GM12878 (cell line): Measurements from ENCODE around the gene PTPRD. TPM values are rescaled to one million over a fixed set of nuclear protein-coding genes. Genes with fewer than 3 reads are reported as not detected.
"Not testable (repeated sequence)": the region's sequence is repeated elsewhere in the genome, so short reads cannot be mapped to it uniquely, and the experiment has no call there.

Experiments used
- ATAC-seq: fragments of 200-7000 bp; cut with Tn5 transposase; 3 replicates; pipeline ENCODE4 v1.9.1; 2020; ENCODE audit warnings: mild to moderate bottlenecking, moderate library complexity
- BruUV-seq: library from RNA; stranded (reverse); fragments of 400-500 nt; replicated peaks from 2 replicates; lab custom pipeline; 2021; lab: Mats Ljungman, UMichigan
- CTCF ChIA-PET: fragments of 300-600 bp; sonication (Branson Sonifier 250); formaldehyde crosslinking; extraction: SDS; loops from one replicate; lab custom pipeline; 2021; ENCODE audit warnings: inconsistent platforms; lab: Yijun Ruan, JAX
- POLR2A ChIA-PET: fragments of 350-600 bp; formaldehyde crosslinking; extraction: SDS; loops from one replicate; lab custom pipeline; 2021; ENCODE audit warnings: inconsistent platforms; lab: Charles Lee
- RAD21 ChIA-PET: fragments of 300-600 bp; sonication (Branson Sonifier 250); formaldehyde crosslinking; loops from one replicate; lab custom pipeline; 2023; ENCODE audit warnings: antibody characterized with exemption; ENCODE audit not compliant: unreplicated experiment; lab: Charles Lee
- SMC1A ChIA-PET: fragments of 300-600 bp; sonication (Branson Sonifier 250); formaldehyde crosslinking; loops from one replicate; lab custom pipeline; 2023; ENCODE audit not compliant: unreplicated experiment, uncharacterized antibody; lab: Charles Lee
- DNase-seq: peaks from one replicate; pipeline ENCODE4 v3.0.0-alpha.2; 2011; ENCODE audit warnings: low read depth, low spot score
- FAIRE-seq: peaks from 3 replicates; lab custom pipeline; 2011; peaks lifted over from hg19 to GRCh38; lab: Jason Lieb, UNC
- H2AFZ ChIP-seq: 2 replicates; pipeline ENCODE4 v1.6.0; 2011; ENCODE audit warnings: low read depth, low read length, control low read depth; ENCODE audit not compliant: control insufficient read depth
- H3K27ac ChIP-seq: 2 replicates; pipeline ENCODE4 v1.5.1; 2011; ENCODE audit warnings: control low read depth; ENCODE audit not compliant: control insufficient read depth, insufficient read depth
- H3K27me3 ChIP-seq, 2 experiments: replicated peaks in 1 of 2; 2 replicates each; pipeline versions ENCODE4 v1.6.0 to v1.6.1; 2011; ENCODE audit warnings: low read length in 1 of 2; ENCODE audit not compliant: control insufficient read depth in 2 of 2, insufficient read depth in 2 of 2
- H3K36me3 ChIP-seq, 2 experiments: 2 replicates each; pipeline ENCODE4 v1.5.1; 2011; ENCODE audit warnings: low read length in 1 of 2; ENCODE audit not compliant: control insufficient read depth in 2 of 2, insufficient read depth in 2 of 2
- H3K4me1 ChIP-seq: 2 replicates; pipeline ENCODE4 v1.6.1; 2011; ENCODE audit warnings: mild to moderate bottlenecking, low read length, moderate library complexity, mixed read lengths; ENCODE audit not compliant: control insufficient read depth, insufficient read depth
- H3K4me2 ChIP-seq: 2 replicates; pipeline ENCODE4 v1.6.0; 2011; ENCODE audit warnings: control low read depth; ENCODE audit not compliant: control insufficient read depth, insufficient read depth
- H3K4me3 ChIP-seq: fragments of 200-600 bp; sonication (generic); 2 replicates; pipeline ENCODE4 v1.5.1; 2016
- H3K79me2 ChIP-seq: 2 replicates; pipeline ENCODE4 v1.6.0; 2011; ENCODE audit warnings: low read length; ENCODE audit not compliant: control insufficient read depth, insufficient read depth
- H3K9ac ChIP-seq: 2 replicates; pipeline ENCODE4 v1.8.0; 2011; ENCODE audit warnings: low read length, control low read depth, mixed read lengths; ENCODE audit not compliant: control insufficient read depth, insufficient read depth
- H3K9me3 ChIP-seq: replicated peaks from 3 replicates; pipeline ENCODE4 v1.5.1; 2011; ENCODE audit warnings: mild to moderate bottlenecking, low read length; ENCODE audit not compliant: control insufficient read depth, insufficient read depth
- H4K20me1 ChIP-seq: 2 replicates; pipeline ENCODE4 v1.6.0; 2011; ENCODE audit not compliant: control insufficient read depth, insufficient read depth
- CREB1 ChIP-seq: IDR thresholded peaks from 2 replicates; pipeline ENCODE4 v1.6.1; 2012; ENCODE audit warnings: low read depth, mild to moderate bottlenecking, inconsistent platforms
- SMC3 ChIP-seq: IDR thresholded peaks from 2 replicates; pipeline ENCODE4 v1.6.1; 2011; ENCODE audit warnings: low read length, improper control_type of control experiment, borderline replicate concordance
- WGBS: methylation state at CpG from one replicate; pipeline ENCODE4 v1.1.6; 2016; ENCODE audit warnings: low lambda C conversion rate; ENCODE audit not compliant: insufficient replicate concordance, insufficient coverage; ENCODE audit errors: missing lambda C conversion rate; 5-methylcytosine and 5-hydroxymethylcytosine counted together
- in situ Hi-C: fragments of 300-500 bp; cut with MboI; formaldehyde crosslinking; loops from 9 replicates; pipeline ENCODE4 v1.14.3; 2018; ENCODE audit warnings: mixed read lengths
- intact Hi-C: fragments of 100-400 bp; cut with micrococcal nuclease; formaldehyde crosslinking; loops from one replicate; pipeline ENCODE4 v1.14.2; 2022; ENCODE audit not compliant: unreplicated experiment
- polyA plus RNA-seq, 11 experiments: library from polyadenylated mRNA; depleted of rRNA in 4 of 11; unstranded in 6 of 11; stranded (reverse) in 5 of 11; fragments of >200 nt; fragmentation: Nextera tagmentation in 4 of 11; fragmentation: Illumina TruSeq in 1 of 11; extraction: Ambion mirVana in 4 of 11; extraction: Trizol in 1 of 11; gene quantifications; 1 replicate in 1 of 11; 2 replicates in 10 of 11; pipeline versions ENCODE4 v1.2.1 to v1.2.3, GENCODE V29; 2011 to 2016; ENCODE audit warnings: inconsistent platforms in 2 of 11, missing spikeins in 2 of 11, low read depth in 1 of 11
- total RNA-seq, 4 experiments: library from RNA; depleted of rRNA in 3 of 4; stranded (reverse); fragments of >200 nt in 3 of 4; fragmentation: Illumina TruSeq in 1 of 4; extraction: Trizol in 1 of 4; gene quantifications; 2 replicates each; pipeline versions ENCODE4 v1.2.1 to v1.2.3, GENCODE V29; 2013 to 2021
- TF ChIP-seq, protein P1 (sequence below): fragments of 450-650 bp; IDR thresholded peaks from 2 replicates; pipeline ENCODE4 v1.6.1; 2017; ENCODE audit warnings: borderline replicate concordance
- TF ChIP-seq, protein P2 (sequence below): IDR thresholded peaks from 2 replicates; pipeline ENCODE4 v1.6.1; 2011; ENCODE audit warnings: low read depth, mild to moderate bottlenecking, low read length, moderate library complexity, borderline replicate concordance; ENCODE audit errors: extremely low read depth
- TF ChIP-seq, protein P3 (sequence below), 3 experiments: IDR thresholded peaks in 2 of 3; conservative IDR thresholded peaks in 1 of 3; 2 replicates each; pipeline ENCODE4 v1.5.1; 2011; ENCODE audit warnings: low read depth in 3 of 3, low read length in 3 of 3, mild to moderate bottlenecking in 3 of 3, control low read depth in 2 of 3, moderate library complexity in 2 of 3, inconsistent platforms in 1 of 3, mixed read lengths in 1 of 3; ENCODE audit not compliant: control insufficient read depth in 2 of 3, insufficient read depth in 1 of 3; ENCODE audit errors: extremely low read depth in 1 of 3
- TF ChIP-seq, protein P4 (sequence below): IDR thresholded peaks from 2 replicates; pipeline ENCODE4 v1.6.1; 2012; ENCODE audit warnings: low read depth, low read length, improper control_type of control experiment

PTPRD gene
- total and polyA plus RNA-seq, 10 of the 15 experiments (the other 5 are each of a cell fraction or from before 2014, with no cell fraction given), result under 0.01 to 0.05 (median 0.01) TPM; not detected in 7

DNA sequence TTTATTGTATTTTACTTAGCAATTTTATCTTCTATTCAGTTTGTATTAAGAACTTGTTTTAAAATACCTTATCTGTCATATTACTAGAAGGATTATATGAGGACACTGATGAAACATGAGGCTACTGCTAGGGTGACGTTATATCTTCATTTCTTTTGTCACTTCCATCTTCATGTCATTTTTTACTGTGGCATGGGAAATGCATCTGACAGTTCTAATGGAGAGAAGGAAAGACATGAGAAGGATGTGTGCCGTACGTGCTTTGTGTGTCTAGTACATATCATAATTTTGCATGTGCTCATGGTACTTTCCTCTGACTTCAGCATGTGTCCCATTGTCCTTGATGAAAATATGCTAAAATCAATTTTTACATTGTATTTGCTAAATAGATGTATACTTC lies 258.2 kb downstream of the PTPRD start:
- no peak for ATAC-seq
- in situ Hi-C loops (loop anchor here (25.0 kb wide), 1 partner anchor 1983 kb away; no protein-coding TSS in a partner anchor), intact Hi-C loops (no loop called here)
- TF ChIP-seq, protein P1, sequence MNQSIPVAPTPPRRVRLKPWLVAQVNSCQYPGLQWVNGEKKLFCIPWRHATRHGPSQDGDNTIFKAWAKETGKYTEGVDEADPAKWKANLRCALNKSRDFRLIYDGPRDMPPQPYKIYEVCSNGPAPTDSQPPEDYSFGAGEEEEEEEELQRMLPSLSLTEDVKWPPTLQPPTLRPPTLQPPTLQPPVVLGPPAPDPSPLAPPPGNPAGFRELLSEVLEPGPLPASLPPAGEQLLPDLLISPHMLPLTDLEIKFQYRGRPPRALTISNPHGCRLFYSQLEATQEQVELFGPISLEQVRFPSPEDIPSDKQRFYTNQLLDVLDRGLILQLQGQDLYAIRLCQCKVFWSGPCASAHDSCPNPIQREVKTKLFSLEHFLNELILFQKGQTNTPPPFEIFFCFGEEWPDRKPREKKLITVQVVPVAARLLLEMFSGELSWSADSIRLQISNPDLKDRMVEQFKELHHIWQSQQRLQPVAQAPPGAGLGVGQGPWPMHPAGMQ, result no peak
- TF ChIP-seq, protein P2, sequence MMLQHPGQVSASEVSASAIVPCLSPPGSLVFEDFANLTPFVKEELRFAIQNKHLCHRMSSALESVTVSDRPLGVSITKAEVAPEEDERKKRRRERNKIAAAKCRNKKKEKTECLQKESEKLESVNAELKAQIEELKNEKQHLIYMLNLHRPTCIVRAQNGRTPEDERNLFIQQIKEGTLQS, result no peak
- TF ChIP-seq, protein P3, sequence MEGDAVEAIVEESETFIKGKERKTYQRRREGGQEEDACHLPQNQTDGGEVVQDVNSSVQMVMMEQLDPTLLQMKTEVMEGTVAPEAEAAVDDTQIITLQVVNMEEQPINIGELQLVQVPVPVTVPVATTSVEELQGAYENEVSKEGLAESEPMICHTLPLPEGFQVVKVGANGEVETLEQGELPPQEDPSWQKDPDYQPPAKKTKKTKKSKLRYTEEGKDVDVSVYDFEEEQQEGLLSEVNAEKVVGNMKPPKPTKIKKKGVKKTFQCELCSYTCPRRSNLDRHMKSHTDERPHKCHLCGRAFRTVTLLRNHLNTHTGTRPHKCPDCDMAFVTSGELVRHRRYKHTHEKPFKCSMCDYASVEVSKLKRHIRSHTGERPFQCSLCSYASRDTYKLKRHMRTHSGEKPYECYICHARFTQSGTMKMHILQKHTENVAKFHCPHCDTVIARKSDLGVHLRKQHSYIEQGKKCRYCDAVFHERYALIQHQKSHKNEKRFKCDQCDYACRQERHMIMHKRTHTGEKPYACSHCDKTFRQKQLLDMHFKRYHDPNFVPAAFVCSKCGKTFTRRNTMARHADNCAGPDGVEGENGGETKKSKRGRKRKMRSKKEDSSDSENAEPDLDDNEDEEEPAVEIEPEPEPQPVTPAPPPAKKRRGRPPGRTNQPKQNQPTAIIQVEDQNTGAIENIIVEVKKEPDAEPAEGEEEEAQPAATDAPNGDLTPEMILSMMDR (IDR thresholded peaks at IDR 0.05 in 2 of 3, conservative IDR thresholded peaks at IDR 0.05 in 1 of 3; ENCODE audit: control insufficient read depth in 2 of 3, extremely low read depth in 1 of 3, insufficient read depth in 1 of 3, low read depth in 3 of 3, low read length in 3 of 3), result no peak
- TF ChIP-seq SMC3 (no peak), CREB1 (no peak)
- TF ChIP-seq, protein P4, sequence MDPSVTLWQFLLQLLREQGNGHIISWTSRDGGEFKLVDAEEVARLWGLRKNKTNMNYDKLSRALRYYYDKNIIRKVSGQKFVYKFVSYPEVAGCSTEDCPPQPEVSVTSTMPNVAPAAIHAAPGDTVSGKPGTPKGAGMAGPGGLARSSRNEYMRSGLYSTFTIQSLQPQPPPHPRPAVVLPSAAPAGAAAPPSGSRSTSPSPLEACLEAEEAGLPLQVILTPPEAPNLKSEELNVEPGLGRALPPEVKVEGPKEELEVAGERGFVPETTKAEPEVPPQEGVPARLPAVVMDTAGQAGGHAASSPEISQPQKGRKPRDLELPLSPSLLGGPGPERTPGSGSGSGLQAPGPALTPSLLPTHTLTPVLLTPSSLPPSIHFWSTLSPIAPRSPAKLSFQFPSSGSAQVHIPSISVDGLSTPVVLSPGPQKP, result no peak
- H3K9me3 ChIP-seq, result no peaks in the 10 kb centered on the region
- BruUV-seq, result no TSS peak
- no peaks in the 10 kb centered on the region for H3K27me3 ChIP-seq
- no peak overlapping the region for H2AFZ ChIP-seq
- SMC1A ChIA-PET, result no interaction called here
- FAIRE-seq, result no peak
- H3K79me2 ChIP-seq, result no peaks in the 10 kb centered on the region
- no peaks in the 10 kb centered on the region for H3K36me3 ChIP-seq
- no peaks in the 10 kb centered on the region for H3K4me1 ChIP-seq
- RAD21 ChIA-PET, result no interaction called here
- no peak overlapping the region for H3K9ac ChIP-seq
- no peak overlapping the region for H3K4me2 ChIP-seq
- no peak for DNase-seq
- CTCF ChIA-PET, result no interaction called here
- H3K4me3 ChIP-seq, result no peak overlapping the region
- no peaks in the 10 kb centered on the region for H4K20me1 ChIP-seq
- H3K27ac ChIP-seq, result no peak overlapping the region
- POLR2A ChIA-PET, result no interaction called here
- 64% methylated on average over 3 of the region's 3 CpGs for WGBS

DNA sequence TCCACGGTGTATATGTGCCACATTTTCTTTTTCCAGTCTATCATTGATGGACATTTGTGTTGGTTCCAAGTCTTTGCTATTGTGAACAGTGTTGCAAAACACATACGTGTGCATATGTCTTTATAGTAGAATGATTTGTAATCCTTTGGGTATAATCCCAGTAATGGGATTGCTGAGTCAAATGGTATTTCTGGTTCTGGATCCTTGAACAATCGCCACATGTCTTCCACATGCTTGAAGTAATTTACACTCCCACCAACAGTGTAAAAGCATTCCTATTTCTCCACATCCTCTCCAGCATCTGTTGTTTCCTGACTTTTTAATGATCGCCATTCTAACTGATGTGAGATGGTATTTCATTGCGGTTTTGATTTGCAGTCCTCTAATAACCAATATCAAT lies 267.2 kb downstream of the PTPRD start:
- H3K36me3 ChIP-seq, FAIRE-seq, H3K27ac ChIP-seq, H3K4me2 ChIP-seq, H3K4me3 ChIP-seq, H3K9me3 ChIP-seq, H3K4me1 ChIP-seq, BruUV-seq, in situ Hi-C loops, CTCF ChIA-PET, H3K79me2 ChIP-seq, intact Hi-C loops, H2AFZ ChIP-seq, RAD21 ChIA-PET, H4K20me1 ChIP-seq, H3K9ac ChIP-seq, SMC1A ChIA-PET, H3K27me3 ChIP-seq, DNase-seq, ATAC-seq, POLR2A ChIA-PET: not testable (repeated sequence)
- WGBS, result 23% methylated on average over 5 of the region's 5 CpGs
